ENCODE measurements around the gene IL10RA.
A peak's percentile ranks its signal among the peaks of the same experiment; 100 is the strongest.
"Not testable (repeated sequence)": the region's sequence is repeated elsewhere in the genome, so short reads cannot be mapped to it uniquely, and the experiment has no call there.

The IL10RA gene

GRCh38 chr11:117985953-117986887 is at the start of gene IL10RA:
Gene IL10RA, plus strand, starts transcription at chr11:117986394. Its CDS starts 74 bp downstream, at chr11:117986468.
- peak; percentile 89 for DNase-seq (ENCODE audit: low spot score)

- DNase-seq (ENCODE audit: low spot score) = no peak
These were observed 49.2 kb upstream of the IL10RA start for GRCh38 chr11:117936973-117937372.

GRCh38 chr11:117940736-117941135 is 45.5 kb upstream of the IL10RA start:
- no peak for DNase-seq (ENCODE audit: low spot score)

GRCh38 chr11:117941163-117941707 is 45.0 kb upstream of the IL10RA start:
- no peak for DNase-seq (ENCODE audit: low spot score)

GRCh38 chr11:117941976-117942654 is 44.1 kb upstream of the IL10RA start:
- no peak for DNase-seq (ENCODE audit: low spot score)

GRCh38 chr11:117944554-117944953 is 41.6 kb upstream of the IL10RA start:
- DNase-seq (ENCODE audit: low spot score) = no peak

- no peak for DNase-seq (ENCODE audit: low spot score)
These were observed 41.0 kb upstream of the IL10RA start for GRCh38 chr11:117945047-117945810.

GRCh38 chr11:117946156-117946841 is 39.9 kb upstream of the IL10RA start:
- DNase-seq (ENCODE audit: low spot score) = no peak

- peak; percentile 91 for DNase-seq (ENCODE audit: low spot score)
These were observed 39.2 kb upstream of the IL10RA start for GRCh38 chr11:117946842-117947526.

- DNase-seq (ENCODE audit: low spot score) = not testable (repeated sequence)
These were observed 38.4 kb upstream of the IL10RA start for GRCh38 chr11:117947751-117948150.

- not testable (repeated sequence) for DNase-seq (ENCODE audit: low spot score)
These were observed 37.7 kb upstream of the IL10RA start for GRCh38 chr11:117948466-117948865.

GRCh38 chr11:117949062-117949461 is 37.1 kb upstream of the IL10RA start:
- no peak for DNase-seq (ENCODE audit: low spot score)

GRCh38 chr11:117950301-117950700 is 35.9 kb upstream of the IL10RA start:
- no peak for DNase-seq (ENCODE audit: low spot score)

- DNase-seq (ENCODE audit: low spot score) = peak; percentile 21
These were observed 34.9 kb upstream of the IL10RA start for GRCh38 chr11:117950993-117951961.

- no peak for DNase-seq (ENCODE audit: low spot score)
These were observed 33.0 kb upstream of the IL10RA start for GRCh38 chr11:117953024-117953671.

- no peak for DNase-seq (ENCODE audit: low spot score)
These were observed 27.2 kb upstream of the IL10RA start for GRCh38 chr11:117958949-117959348.

GRCh38 chr11:117959438-117960149 is 26.6 kb upstream of the IL10RA start:
- no peak for DNase-seq (ENCODE audit: low spot score)

- DNase-seq (ENCODE audit: low spot score) = no peak
These were observed 25.8 kb upstream of the IL10RA start for GRCh38 chr11:117960406-117960805.
